GM12878 (cell line): ENCODE measurements around the gene GSK3A. TPM values are rescaled to one million over a fixed set of nuclear protein-coding genes. Genes with fewer than 3 reads are reported as not detected.

ENCODE experiments used
- ASH2L ChIP-seq: fragments of 300-600, 200-600 bp; sonication (generic); IDR thresholded peaks from 2 replicates; pipeline ENCODE4 v1.6.1; 2017; ENCODE audit warnings: low read depth, mild to moderate bottlenecking, borderline replicate concordance
- EP300 ChIP-seq, 2 experiments: fragments of 150-350 bp in 1 of 2; IDR thresholded peaks; 2 replicates each; pipeline ENCODE4 v1.6.1; 2011 to 2012; ENCODE audit warnings: low read depth in 2 of 2, low read length in 2 of 2, borderline replicate concordance in 1 of 2, improper control_type of control experiment in 1 of 2, inconsistent platforms in 1 of 2; ENCODE audit not compliant: control insufficient read depth in 1 of 2
- MYC ChIP-seq: IDR thresholded peaks from 2 replicates; pipeline ENCODE4 v1.6.1; 2011; ENCODE audit warnings: mild to moderate bottlenecking, low read length, moderate library complexity, inconsistent platforms; ENCODE audit not compliant: insufficient read depth, insufficient replicate concordance, insufficient read length, severe bottlenecking
- NBN ChIP-seq: fragments of 450-650 bp; IDR thresholded peaks from 2 replicates; pipeline ENCODE4 v1.6.1; 2016
- NFIC ChIP-seq: IDR thresholded peaks from 2 replicates; pipeline ENCODE4 v1.6.1; 2012; ENCODE audit warnings: low read depth, mild to moderate bottlenecking, inconsistent platforms, low read length, moderate library complexity
- PAX5 ChIP-seq: IDR thresholded peaks from 2 replicates; pipeline ENCODE4 v1.6.1; 2011; ENCODE audit warnings: low read depth, low read length, borderline replicate concordance
- SMAD5 ChIP-seq: IDR thresholded peaks from 2 replicates; pipeline ENCODE4 v1.6.1; 2016; ENCODE audit warnings: antibody characterized with exemption, low read depth
- SREBF1 ChIP-seq: IDR thresholded peaks from 2 replicates; pipeline ENCODE4 v1.6.1; 2012; ENCODE audit warnings: mild to moderate bottlenecking, low read length
- YY1 ChIP-seq: IDR thresholded peaks from 2 replicates; pipeline ENCODE4 v1.6.1; 2011; ENCODE audit warnings: low read depth, mild to moderate bottlenecking, low read length
- polyA plus RNA-seq, 11 experiments: library from polyadenylated mRNA; depleted of rRNA in 4 of 11; unstranded in 6 of 11; stranded (reverse) in 5 of 11; fragments of >200 nt; fragmentation: Nextera tagmentation in 4 of 11; fragmentation: Illumina TruSeq in 1 of 11; extraction: Ambion mirVana in 4 of 11; extraction: Trizol in 1 of 11; gene quantifications; 1 replicate in 1 of 11; 2 replicates in 10 of 11; pipeline versions ENCODE4 v1.2.1 to v1.2.3, GENCODE V29; 2011 to 2016; ENCODE audit warnings: inconsistent platforms in 2 of 11, missing spikeins in 2 of 11, low read depth in 1 of 11
- total RNA-seq, 4 experiments: library from RNA; depleted of rRNA in 3 of 4; stranded (reverse); fragments of >200 nt in 3 of 4; fragmentation: Illumina TruSeq in 1 of 4; extraction: Trizol in 1 of 4; gene quantifications; 2 replicates each; pipeline versions ENCODE4 v1.2.1 to v1.2.3, GENCODE V29; 2013 to 2021
- TF ChIP-seq, protein P1 (sequence below): fragments of 450-650 bp; conservative IDR thresholded peaks from 2 replicates; pipeline ENCODE4 v1.6.1; 2017; ENCODE audit warnings: mild to moderate bottlenecking, moderate library complexity
- TF ChIP-seq, protein P2 (sequence below): IDR thresholded peaks from 2 replicates; pipeline ENCODE4 v1.6.1; 2012; ENCODE audit warnings: improper control_type of control experiment, low read depth, low read length; ENCODE audit not compliant: insufficient replicate concordance
- TF ChIP-seq, protein P3 (sequence below): IDR thresholded peaks from 2 replicates; pipeline ENCODE4 v1.6.1; 2011; ENCODE audit warnings: borderline replicate concordance, low read depth, mild to moderate bottlenecking, moderate library complexity, mixed read lengths, low read length; ENCODE audit not compliant: insufficient read depth; ENCODE audit errors: extremely low read length
- TF ChIP-seq, protein P4 (sequence below), 3 experiments: IDR thresholded peaks in 2 of 3; conservative IDR thresholded peaks in 1 of 3; 2 replicates each; pipeline ENCODE4 v1.5.1; 2011; ENCODE audit warnings: low read depth in 3 of 3, low read length in 3 of 3, mild to moderate bottlenecking in 3 of 3, control low read depth in 2 of 3, moderate library complexity in 2 of 3, inconsistent platforms in 1 of 3, mixed read lengths in 1 of 3; ENCODE audit not compliant: control insufficient read depth in 2 of 3, insufficient read depth in 1 of 3; ENCODE audit errors: extremely low read depth in 1 of 3
- TF ChIP-seq, protein P5 (sequence below): IDR thresholded peaks from 2 replicates; pipeline ENCODE4 v1.6.1; 2012; ENCODE audit warnings: low read length, inconsistent platforms
- TF ChIP-seq, protein P6 (sequence below): IDR thresholded peaks from 2 replicates; pipeline ENCODE4 v1.6.1; 2012; ENCODE audit warnings: low read depth, low read length, improper control_type of control experiment

The GSK3A gene
- total and polyA plus RNA-seq, 10 of the 15 experiments (the other 5 are each of a cell fraction or from before 2014, with no cell fraction given): 1.00 to 47.9 (median 15.2) TPM

DNA sequence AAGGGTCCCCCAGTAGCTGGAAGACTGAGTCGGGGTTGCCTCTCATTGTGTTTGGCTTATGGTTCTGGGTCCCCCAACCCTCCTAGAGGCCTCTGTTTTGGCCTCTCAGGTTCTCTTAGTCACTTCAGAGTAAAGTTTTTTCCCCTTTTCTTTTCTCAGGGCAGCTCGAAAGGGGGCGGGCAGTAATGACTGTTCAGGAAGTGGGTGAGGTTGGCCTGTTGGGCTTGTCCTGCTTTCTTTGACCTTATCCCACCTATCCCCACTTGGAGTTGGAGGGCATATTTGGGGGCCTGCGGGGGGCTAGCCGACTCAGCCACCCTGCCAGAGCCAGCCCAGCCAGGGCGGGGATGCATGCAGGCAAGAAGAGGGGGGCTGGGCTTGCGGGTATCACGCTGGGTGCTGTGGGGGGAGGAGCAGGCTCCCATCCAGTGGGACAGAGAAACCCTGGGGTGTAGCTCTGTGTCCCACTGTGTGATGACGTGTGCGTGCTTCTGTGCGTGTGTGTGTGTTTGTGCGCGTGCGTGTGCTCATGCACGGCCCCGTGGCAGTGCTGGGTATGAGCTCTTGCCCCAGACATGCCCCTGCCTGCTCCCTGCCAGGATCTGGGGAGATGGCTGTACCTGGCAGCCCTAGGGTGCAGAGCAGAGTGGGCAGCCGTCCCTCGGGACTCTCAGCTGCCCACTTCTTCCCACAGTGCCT, 28.1 kb upstream of the GSK3A start (continued):
- TF ChIP-seq, protein P1, sequence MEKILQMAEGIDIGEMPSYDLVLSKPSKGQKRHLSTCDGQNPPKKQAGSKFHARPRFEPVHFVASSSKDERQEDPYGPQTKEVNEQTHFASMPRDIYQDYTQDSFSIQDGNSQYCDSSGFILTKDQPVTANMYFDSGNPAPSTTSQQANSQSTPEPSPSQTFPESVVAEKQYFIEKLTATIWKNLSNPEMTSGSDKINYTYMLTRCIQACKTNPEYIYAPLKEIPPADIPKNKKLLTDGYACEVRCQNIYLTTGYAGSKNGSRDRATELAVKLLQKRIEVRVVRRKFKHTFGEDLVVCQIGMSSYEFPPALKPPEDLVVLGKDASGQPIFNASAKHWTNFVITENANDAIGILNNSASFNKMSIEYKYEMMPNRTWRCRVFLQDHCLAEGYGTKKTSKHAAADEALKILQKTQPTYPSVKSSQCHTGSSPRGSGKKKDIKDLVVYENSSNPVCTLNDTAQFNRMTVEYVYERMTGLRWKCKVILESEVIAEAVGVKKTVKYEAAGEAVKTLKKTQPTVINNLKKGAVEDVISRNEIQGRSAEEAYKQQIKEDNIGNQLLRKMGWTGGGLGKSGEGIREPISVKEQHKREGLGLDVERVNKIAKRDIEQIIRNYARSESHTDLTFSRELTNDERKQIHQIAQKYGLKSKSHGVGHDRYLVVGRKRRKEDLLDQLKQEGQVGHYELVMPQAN: peak; percentile 47
- TF ChIP-seq ASH2L (no peak), PAX5 (no peak), SREBF1 (no peak), MYC (no peak), YY1 (0 out of 2 replicates have a peak, but pooled peaks have one; percentile 26), EP300 (IDR thresholded peaks at IDR 0.05; ENCODE audit: borderline replicate concordance in 1 of 2, control insufficient read depth in 1 of 2, low read depth in 2 of 2, low read length in 2 of 2) (no peak; a peak in 1 of 4 replicates), NFIC (no peak), SMAD5 (peak; percentile 40; the same call in 1 of the 2 replicates), NBN (peak; percentile 88)
- TF ChIP-seq, protein P2, sequence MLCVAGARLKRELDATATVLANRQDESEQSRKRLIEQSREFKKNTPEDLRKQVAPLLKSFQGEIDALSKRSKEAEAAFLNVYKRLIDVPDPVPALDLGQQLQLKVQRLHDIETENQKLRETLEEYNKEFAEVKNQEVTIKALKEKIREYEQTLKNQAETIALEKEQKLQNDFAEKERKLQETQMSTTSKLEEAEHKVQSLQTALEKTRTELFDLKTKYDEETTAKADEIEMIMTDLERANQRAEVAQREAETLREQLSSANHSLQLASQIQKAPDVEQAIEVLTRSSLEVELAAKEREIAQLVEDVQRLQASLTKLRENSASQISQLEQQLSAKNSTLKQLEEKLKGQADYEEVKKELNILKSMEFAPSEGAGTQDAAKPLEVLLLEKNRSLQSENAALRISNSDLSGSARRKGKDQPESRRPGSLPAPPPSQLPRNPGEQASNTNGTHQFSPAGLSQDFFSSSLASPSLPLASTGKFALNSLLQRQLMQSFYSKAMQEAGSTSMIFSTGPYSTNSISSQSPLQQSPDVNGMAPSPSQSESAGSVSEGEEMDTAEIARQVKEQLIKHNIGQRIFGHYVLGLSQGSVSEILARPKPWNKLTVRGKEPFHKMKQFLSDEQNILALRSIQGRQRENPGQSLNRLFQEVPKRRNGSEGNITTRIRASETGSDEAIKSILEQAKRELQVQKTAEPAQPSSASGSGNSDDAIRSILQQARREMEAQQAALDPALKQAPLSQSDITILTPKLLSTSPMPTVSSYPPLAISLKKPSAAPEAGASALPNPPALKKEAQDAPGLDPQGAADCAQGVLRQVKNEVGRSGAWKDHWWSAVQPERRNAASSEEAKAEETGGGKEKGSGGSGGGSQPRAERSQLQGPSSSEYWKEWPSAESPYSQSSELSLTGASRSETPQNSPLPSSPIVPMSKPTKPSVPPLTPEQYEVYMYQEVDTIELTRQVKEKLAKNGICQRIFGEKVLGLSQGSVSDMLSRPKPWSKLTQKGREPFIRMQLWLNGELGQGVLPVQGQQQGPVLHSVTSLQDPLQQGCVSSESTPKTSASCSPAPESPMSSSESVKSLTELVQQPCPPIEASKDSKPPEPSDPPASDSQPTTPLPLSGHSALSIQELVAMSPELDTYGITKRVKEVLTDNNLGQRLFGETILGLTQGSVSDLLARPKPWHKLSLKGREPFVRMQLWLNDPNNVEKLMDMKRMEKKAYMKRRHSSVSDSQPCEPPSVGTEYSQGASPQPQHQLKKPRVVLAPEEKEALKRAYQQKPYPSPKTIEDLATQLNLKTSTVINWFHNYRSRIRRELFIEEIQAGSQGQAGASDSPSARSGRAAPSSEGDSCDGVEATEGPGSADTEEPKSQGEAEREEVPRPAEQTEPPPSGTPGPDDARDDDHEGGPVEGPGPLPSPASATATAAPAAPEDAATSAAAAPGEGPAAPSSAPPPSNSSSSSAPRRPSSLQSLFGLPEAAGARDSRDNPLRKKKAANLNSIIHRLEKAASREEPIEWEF: no peak
- TF ChIP-seq, protein P3, sequence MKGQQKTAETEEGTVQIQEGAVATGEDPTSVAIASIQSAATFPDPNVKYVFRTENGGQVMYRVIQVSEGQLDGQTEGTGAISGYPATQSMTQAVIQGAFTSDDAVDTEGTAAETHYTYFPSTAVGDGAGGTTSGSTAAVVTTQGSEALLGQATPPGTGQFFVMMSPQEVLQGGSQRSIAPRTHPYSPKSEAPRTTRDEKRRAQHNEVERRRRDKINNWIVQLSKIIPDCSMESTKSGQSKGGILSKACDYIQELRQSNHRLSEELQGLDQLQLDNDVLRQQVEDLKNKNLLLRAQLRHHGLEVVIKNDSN: no peak
- TF ChIP-seq, protein P4, sequence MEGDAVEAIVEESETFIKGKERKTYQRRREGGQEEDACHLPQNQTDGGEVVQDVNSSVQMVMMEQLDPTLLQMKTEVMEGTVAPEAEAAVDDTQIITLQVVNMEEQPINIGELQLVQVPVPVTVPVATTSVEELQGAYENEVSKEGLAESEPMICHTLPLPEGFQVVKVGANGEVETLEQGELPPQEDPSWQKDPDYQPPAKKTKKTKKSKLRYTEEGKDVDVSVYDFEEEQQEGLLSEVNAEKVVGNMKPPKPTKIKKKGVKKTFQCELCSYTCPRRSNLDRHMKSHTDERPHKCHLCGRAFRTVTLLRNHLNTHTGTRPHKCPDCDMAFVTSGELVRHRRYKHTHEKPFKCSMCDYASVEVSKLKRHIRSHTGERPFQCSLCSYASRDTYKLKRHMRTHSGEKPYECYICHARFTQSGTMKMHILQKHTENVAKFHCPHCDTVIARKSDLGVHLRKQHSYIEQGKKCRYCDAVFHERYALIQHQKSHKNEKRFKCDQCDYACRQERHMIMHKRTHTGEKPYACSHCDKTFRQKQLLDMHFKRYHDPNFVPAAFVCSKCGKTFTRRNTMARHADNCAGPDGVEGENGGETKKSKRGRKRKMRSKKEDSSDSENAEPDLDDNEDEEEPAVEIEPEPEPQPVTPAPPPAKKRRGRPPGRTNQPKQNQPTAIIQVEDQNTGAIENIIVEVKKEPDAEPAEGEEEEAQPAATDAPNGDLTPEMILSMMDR (IDR thresholded peaks at IDR 0.05 in 2 of 3, conservative IDR thresholded peaks at IDR 0.05 in 1 of 3; ENCODE audit: control insufficient read depth in 2 of 3, extremely low read depth in 1 of 3, insufficient read depth in 1 of 3, low read depth in 3 of 3, low read length in 3 of 3): no peak
- TF ChIP-seq, protein P5, sequence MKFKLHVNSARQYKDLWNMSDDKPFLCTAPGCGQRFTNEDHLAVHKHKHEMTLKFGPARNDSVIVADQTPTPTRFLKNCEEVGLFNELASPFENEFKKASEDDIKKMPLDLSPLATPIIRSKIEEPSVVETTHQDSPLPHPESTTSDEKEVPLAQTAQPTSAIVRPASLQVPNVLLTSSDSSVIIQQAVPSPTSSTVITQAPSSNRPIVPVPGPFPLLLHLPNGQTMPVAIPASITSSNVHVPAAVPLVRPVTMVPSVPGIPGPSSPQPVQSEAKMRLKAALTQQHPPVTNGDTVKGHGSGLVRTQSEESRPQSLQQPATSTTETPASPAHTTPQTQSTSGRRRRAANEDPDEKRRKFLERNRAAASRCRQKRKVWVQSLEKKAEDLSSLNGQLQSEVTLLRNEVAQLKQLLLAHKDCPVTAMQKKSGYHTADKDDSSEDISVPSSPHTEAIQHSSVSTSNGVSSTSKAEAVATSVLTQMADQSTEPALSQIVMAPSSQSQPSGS: no peak
- TF ChIP-seq, protein P6, sequence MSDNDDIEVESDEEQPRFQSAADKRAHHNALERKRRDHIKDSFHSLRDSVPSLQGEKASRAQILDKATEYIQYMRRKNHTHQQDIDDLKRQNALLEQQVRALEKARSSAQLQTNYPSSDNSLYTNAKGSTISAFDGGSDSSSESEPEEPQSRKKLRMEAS: no peak
